T-helper 9 cell (primary cell): Measurements from ENCODE around the gene TRPV2.

Source experiments
- DNase-seq: peaks from one replicate; pipeline ENCODE4 v3.0.0-alpha.2; 2020

The TRPV2 gene

DNA sequence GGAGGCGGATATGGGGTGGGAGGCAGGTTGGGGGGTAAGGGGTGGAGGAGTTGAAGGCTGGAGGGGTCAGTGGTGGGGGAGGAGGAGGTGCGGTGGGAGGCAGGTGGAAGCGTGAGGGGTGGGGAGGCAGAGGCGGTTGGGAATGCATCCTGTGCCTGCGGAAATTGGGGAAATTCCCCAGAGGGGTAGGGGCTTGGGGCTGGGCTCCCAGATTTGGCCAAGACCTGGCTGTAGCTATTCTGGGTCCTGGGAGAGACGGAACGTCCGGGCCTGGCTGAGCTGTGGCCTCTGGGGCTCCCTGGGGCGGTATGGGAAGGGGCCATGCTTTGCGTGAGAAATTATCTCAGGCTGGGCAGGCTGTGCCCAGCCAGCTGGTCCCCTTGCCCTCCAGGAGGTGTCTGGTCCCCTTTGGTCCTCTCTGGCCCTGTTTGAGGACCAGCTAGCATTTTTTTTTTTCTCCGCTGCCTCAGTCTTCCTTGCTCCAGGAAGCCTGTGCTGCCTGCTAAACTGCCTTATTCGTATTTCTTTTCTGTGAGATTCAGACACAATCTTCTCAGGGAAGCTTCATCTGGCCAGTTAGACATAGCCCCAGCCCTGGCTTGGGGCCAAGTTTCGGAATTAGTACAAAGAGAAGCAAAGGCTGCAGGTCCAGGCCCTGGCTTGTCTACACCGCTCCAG, 7.3 kb upstream of the TRPV2 start:
- DNase-seq, result no peak

DNA sequence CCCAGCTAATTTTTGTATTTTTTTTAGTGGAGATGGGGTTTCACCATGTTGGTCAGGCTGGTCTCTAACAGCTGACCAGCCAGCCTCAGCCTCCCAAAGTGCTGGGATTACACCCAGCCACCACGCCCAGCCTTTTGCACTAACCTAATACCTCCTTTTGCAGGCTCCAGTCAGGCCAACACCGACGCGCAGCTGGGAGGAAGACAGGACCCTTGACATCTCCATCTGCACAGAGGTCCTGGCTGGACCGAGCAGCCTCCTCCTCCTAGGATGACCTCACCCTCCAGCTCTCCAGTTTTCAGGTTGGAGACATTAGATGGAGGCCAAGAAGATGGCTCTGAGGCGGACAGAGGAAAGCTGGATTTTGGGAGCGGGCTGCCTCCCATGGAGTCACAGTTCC, 2.0 kb downstream of the TRPV2 start:
- no peak for DNase-seq

DNA sequence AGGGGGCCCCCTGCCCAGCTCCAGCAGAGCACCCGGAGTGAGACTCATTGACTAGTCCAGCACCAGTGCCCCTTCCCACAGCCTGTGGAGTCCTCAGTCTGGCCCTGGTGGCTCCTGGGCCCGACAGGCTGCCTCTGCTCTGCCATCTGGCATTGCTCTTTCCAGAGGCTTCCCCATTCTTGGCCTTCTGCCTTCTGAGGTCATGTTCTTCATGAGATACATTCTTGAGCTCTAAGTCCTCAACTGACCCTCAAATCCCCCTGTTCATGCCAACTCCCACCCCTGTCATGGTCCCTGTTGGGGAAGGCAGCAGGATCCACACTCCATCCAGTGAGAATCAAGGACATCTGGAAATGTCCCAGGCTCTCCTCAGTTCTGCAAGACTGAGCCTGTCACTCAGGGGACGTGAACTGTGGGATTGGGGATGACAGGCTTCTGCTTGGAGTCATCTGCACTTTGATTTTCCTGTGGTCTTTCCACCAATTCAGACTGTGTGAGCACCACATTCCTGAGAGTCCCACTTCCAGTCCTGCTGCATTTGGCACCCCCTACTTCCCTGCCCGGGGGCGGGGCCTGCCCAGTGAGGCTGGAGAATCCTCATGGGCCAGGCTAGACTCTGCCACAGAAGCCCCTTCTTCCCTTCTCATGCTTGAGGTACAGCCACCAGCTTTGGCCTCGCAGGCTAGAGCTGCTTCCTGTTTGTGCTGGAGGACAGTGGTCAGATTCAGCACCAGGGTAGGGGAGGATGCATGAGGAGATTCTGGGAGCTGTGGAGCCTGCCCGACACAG, 2.7 kb downstream of the TRPV2 start:
- DNase-seq, result no peak

DNA sequence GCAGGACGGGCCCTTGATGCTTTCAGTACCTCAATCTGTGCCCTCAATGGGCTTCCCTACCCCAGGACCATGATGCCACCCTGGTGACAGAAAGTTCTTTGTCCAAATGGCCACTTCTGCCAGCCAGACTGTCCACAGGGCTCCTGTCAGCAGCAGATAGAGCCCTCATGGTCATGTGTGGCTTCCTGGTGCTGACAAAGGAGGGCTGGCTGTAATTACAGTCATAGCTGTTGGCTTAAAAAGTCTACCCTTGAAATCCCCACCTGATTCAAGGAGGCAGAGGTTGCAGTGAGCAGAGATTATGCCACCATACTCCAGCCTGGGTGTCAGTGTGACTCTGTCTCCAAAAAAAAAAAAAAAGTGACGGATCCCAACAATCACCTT, 3.3 kb downstream of the TRPV2 start:
- no peak for DNase-seq

DNA sequence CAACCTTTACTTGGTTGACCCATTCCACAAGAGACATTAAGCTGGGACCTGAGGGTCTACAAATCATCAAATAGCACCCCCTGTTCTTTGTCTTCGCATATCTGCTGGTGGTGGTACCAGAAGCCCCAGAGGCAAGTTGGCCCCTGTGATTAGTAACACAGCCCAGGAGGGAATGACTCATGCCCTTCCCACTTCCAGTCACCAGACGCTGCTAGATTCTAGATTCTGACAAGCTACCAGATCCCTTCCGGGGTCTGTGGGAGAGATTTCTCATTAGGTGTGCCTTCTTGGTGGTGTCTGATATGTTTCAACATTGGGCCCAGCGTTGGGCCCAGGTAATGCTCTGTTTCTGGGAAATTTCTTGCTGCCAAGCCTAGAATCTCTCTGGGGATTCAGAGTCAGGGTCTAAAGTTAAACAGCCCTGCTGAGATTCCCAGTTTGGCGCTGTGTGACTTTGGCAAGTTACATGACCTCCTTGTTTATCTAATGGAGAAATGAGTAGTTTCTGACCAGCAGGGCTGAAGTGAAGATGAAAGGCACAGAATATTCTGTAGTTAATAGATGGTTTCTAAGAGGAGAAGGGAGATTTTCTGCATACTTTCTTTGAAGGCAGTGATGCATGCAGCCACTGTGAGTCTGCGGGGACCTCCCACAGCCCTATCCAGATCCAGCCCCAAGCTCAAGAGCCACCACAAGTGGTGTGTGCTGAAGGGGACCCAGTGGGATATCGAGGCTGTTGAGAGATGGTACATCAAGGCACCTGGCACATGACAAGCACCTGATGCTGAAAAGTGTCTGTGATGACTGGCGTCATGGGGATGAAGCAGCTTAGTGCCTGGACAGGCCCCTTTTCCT, 3.9 kb downstream of the TRPV2 start:
- no peak for DNase-seq

DNA sequence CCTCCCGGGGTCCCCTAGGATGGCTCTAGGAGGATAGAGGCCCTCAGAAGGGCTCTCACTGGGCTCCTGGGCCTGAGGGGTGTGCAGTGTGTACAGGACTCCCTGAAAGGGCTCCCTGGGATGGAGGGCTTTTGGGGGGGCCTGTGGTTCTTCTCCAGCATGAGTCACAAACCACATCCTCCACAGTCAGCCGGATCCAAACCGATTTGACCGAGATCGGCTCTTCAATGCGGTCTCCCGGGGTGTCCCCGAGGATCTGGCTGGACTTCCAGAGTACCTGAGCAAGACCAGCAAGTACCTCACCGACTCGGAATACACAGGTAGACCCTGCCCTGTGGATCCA, 4.5 kb downstream of the TRPV2 start:
- no peak for DNase-seq

DNA sequence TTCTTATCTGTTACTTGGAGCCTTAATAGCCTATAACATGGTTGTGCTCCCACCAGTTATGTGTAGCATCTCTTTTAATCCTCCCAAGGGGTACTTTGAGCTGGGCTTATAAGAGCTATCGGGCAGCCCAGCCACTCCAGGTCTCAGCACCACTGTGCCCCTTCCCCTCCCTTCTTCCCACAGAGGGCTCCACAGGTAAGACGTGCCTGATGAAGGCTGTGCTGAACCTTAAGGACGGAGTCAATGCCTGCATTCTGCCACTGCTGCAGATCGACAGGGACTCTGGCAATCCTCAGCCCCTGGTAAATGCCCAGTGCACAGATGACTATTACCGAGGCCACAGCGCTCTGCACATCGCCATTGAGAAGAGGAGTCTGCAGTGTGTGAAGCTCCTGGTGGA, 7.0 kb downstream of the TRPV2 start:
- DNase-seq, result no peak

DNA sequence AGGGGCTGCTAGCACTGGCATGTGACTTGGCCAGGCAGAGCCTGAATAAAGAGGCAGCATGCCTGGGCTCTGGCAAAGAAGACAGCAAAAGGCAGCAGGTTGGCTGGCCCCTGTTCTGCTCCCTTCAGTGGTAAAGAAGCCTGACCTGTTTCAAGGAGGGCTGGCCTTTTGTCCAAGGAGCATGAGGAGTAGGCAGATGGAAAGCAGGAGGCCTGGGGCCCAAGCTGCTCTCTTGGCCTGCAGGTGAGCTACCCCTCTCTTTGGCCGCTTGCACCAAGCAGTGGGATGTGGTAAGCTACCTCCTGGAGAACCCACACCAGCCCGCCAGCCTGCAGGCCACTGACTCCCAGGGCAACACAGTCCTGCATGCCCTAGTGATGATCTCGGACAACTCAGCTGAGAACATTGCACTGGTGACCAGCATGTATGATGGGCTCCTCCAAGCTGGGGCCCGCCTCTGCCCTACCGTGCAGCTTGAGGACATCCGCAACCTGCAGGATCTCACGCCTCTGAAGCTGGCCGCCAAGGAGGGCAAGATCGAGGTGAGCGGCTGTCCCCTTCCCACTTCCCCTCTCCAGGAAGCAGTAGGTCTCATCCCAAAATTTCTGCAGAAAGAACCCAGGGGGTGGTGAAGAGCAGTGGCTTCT, 8.0 kb downstream of the TRPV2 start:
- DNase-seq, result no peak

DNA sequence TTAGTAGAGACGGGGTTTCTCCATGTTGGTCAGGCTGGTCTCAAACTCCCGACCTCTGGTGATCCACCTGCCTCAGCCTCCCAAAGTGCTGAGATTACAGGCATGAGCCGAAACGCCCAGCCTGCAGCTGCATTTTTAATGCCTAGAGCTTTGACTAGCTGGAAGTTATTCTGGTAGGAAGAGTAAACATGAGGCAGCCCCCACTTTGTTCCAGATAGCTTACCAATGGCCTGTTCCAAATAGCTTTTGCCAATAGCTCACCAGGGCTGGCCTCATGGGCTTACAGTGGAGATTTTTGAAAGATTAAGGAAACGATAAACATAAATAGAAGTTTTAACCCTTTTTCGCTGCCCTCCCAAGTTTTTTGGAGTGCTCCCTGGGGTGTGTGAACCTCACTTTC, 9.8 kb downstream of the TRPV2 start:
- DNase-seq, result no peak

DNA sequence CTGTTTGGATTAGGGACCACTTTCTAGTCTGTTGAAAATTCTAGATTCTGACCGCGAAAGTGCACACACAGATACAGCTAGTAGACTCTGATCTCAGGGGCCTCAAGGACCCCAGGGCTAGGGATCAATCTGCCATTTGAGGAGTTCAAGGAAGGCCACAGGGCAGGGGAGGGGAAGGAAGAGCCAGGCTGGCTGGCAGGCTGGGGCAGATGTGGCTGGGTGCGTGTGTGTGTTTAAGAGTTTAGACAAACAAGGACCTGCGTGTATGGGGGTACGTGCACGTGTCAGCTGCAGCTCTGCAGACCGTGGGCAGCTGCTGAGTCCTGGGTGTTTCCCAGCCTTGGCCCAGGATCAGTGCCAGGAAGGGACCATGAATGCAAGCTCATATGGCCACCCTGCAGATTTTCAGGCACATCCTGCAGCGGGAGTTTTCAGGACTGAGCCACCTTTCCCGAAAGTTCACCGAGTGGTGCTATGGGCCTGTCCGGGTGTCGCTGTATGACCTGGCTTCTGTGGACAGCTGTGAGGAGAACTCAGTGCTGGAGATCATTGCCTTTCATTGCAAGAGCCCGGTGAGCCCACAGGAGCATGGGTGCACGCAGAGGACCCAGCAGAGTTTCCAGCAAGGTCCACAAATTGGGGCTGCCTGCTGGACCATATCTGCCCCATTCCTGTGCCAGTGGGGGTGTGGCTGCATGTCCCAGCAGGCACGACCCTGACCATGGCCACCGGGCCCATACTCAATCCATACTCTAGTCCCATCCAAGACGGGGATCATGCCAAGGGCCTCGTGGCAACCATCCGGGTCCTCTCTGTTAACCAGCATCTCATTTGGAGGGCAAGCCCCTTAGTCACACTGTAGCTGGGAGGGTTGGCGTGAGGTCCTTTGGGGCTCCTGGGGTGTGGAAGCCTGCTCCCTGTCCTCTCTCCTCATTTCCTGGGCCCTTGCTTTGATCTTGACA, 10.6 kb downstream of the TRPV2 start:
- no peak for DNase-seq

DNA sequence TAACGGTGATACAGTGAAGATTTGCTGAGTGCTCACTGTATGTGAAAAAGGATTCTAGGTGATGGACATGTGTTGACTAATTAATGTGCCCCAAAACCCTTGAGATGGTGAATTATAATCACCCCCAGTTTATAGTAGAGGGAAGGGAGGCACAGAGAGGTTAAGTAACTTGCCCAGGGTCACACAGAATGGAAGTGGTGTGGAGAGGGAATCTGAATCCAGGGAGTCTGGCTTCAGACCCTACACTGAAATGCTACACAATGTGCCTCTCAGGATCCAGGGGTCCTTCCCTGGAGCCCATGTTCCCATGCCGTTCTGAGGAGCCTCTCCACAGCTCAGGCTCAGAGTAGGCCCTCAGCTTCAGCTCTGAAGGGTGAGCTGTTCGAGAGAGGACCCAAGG, 11.6 kb downstream of the TRPV2 start:
- DNase-seq, result no peak

DNA sequence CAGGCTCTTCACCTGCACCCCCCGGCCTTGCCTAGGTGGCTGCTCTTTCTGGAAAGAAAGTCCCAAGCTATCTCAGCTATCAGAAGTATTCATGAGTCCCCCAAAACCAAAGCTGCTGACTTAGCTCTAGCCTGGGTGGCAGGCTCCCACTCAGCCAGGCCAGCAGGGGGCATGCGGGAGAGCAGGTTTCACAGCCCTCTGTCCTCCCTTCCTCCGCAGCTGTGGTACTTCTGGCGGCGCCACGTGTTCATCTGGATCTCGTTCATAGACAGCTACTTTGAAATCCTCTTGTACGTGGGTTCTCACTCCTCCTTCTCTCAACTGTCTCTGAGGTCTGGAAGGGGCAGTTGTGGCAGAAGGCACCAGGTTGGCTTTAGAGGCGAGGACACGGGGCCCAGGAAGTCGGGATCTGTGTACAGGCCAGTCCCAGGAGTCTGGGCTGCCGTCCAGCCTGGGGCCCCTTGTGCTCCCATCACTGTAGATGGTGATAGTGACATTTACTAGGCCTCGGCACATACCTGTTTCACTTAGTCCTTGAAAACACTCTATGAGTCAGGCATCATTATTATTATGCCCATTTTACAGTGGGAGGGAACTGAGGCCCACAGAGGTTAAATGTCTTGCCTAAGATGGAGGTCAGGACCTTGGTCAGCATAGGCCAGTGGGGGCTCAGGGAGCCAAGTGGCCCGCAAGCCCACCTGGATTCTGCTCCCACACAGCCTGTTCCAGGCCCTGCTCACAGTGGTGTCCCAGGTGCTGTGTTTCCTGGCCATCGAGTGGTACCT, 12.9 kb downstream of the TRPV2 start:
- DNase-seq, result no peak

DNA sequence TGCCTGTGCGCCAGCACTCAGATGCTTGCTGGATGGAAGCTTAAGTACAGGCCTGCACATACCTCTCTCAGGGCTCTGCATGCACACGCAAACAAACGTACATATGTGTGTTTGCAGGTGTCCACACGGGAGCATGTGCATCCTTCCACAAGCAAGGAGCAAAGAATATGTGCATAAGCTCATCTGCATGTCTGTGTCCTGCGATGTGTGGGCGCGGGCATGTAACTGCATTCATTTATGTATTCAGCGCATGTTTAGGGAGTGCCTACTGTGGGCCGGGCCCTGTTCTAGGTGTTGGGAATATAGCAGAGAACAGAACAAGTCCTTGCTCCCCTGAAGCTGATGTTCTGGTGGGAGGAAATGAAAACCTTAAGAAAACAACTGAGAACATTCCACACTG, 13.7 kb downstream of the TRPV2 start:
- DNase-seq, result no peak

DNA sequence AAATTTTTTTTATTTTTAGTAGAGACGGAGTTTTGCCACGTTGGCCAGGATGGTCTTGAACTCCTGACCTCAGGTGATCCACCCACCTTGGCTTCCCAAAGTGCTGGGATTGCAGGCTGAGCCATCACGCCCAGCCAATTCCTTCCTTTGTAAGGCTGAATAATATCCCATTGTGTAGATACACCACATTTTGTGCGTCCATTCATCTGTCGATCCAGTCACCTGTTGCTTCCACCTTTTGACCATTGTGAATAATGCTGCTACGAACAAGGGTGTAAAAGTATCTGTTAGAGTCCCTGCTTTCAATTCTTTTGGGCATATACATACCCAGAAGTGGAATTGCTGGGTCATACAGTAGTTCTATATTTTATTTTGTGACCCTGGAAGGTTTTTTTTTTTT, 15.3 kb downstream of the TRPV2 start:
- DNase-seq, result no peak

DNA sequence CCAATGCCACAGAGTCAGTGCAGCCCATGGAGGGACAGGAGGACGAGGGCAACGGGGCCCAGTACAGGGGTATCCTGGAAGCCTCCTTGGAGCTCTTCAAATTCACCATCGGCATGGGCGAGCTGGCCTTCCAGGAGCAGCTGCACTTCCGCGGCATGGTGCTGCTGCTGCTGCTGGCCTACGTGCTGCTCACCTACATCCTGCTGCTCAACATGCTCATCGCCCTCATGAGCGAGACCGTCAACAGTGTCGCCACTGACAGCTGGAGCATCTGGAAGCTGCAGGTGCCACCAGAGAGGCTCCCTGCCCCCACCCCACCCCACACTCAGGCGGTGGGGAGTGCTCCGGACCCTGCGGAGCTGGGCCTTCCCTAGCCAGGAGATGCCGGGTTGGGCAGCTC, 16.6 kb downstream of the TRPV2 start:
- DNase-seq, result no peak

DNA sequence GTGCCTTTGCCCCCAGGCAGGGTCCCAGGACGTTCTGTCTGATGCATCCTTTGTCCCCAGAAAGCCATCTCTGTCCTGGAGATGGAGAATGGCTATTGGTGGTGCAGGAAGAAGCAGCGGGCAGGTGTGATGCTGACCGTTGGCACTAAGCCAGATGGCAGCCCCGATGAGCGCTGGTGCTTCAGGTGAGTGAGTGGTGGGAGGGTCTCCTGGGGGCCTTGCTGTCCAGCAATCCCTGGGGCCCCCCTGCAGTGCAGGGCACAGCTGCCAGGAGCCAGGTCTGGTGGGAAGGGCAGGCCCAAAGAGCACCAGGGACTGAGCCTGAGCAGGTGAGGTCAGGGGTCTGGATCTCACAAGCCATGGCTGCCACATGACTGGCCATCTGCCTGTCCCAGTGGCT, 18.1 kb downstream of the TRPV2 start:
- DNase-seq, result no peak

DNA sequence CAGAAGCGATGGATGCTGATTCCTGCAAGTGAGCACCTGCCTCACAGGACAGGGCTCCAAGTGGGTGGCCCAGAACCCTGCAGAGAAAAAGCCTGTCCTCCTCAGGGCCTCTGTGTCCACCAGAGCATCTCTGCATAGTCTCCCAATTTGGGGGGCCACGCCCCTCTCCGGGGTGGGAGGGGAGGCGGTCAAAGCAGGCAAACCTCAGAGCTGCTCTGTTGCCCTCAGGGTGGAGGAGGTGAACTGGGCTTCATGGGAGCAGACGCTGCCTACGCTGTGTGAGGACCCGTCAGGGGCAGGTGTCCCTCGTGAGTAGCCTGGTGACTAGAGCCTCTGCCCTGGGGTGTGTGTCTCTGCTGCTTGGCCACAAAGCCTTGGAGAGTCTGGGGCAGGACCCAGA, 19.3 kb downstream of the TRPV2 start:
- DNase-seq, result no peak

DNA sequence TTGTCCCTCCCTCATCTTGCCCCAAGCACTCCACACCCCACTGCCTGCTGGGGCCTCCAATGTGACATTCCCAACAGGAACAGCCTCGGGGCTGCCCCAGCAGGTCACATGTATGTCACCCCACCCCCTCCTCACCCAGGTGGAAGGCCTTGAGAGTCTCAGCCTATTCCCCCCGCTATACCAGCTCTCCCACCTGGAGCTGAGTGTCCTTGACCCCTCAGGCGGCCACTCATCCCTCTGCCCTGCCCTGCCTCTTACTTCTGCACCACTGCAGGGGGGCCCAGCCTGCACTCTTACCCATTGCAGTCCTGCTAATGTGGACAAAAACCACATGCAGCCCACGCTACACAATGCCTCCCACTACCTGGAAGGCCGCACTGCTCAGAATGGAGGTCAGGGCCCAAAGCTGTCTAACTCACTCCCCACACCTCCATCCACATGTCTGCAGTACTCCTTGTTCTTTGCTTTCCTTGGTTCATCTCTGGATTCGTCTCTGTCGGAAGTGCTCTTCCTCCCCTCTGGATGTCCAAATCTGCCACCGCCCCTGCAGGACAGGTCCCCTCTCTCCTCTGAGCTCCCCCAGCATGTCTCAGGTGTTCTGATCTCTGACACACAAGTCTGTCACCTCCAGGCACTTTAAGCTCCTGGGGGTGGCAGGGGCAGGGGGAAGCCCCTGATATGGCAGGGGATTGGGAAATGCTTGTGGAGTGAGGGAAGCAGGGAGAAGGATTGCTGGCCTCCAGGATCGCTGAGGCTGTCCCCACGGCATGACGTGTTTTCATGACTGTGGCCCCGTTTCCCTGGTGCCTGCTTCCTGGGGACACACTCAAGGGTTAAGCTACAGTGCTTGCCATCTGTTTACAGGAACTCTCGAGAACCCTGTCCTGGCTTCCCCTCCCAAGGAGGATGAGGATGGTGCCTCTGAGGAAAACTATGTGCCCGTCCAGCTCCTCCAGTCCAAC, 20.8 kb downstream of the TRPV2 start:
- DNase-seq, result no peak

DNA sequence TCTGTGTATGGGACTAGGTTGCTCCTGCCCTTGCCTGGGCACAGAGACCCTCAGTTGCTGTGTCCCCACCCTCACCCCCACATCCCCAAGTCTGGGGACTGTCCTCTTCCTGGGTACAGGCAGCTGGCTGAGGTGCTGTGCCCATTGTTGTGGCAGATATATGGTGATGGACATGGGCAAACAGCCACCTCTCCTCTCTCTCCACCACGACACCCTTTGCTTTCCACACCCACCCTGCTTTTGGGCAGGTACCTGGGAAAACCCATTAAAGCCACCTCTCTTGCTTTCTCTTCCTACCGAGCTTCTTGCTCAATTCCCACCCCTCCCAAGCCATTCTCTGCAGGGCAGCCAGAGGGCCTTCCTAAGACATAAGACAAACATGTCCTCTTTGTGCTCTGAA, 21.7 kb downstream of the TRPV2 start:
- no peak for DNase-seq

DNA sequence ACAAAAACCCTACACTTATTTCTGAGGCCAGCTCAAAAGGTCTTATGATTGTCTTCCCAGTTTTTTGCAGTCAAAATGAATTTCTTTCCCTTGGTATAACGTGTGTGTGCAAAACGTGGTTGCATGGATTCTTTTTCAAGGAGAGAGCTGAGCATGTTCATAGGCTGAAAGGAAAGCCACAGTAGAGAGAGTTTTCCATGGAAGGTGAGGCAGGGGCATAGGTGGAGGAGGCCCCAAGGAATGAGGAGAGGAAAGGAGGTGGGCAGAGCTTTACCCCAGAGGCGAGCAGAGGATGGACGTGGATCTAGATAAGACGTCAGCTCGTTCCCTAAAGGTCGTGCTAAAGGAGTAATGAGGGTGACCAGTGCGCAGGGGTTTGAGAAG, 22.8 kb downstream of the TRPV2 start:
- no peak for DNase-seq
